ENCODE measurements around the gene RNASEH2B.

Gene RNASEH2B

DNA sequence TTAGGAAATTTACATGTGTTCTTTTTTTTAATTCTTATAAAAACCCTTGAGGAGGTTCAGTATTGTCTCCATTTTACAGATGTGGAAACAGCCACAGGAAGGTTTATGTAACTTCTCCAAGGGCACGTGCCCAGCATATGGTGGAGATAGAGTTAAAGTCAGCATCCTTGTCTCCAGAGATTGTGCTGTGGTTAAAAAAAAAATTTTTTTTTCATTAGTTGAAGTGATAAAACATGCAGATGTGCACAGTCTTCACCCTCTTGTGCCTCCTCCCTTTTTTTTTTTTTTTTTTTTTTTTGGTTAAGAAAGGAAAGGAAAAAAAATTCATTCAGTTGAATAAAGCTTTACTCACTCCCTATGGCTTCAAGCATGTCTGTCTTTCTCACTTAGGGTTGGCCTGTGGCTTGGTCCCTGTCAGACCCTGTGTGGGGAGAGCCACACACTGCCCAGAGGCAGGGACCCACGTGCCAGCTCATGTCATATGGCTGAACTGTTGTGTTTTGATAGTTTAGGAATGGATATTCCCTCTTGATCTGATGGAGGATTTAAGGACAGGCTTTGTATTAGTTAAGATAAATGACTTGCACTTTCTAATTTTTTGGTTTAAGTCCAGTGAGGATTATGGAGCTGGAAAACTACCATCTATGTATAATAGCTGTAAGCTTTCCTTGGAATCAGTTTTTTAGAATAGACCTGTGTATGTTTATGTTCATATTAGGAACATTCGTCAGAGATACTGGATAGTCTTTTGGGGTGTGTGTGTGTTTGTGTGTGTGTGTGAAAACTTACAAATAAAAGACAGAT, 19.3 kb downstream of the RNASEH2B start:
- no peak for DNase-seq (ENCODE audit: extremely low read depth, insufficient read length)
- Histone ChIP-seq H3K36me3 (ENCODE audit: control insufficient read depth, insufficient read depth, low read length) (no peaks in the 10 kb centered on the region; the same call in none of the 2 replicates), H3K27me3 (replicated peaks; ENCODE audit: control insufficient read depth, insufficient read depth, low read length) (no peaks in the 10 kb centered on the region), H3K4me3 (replicated peaks; ENCODE audit: low read depth, low read length) (no peak overlapping the region)
- TF ChIP-seq, protein P1, sequence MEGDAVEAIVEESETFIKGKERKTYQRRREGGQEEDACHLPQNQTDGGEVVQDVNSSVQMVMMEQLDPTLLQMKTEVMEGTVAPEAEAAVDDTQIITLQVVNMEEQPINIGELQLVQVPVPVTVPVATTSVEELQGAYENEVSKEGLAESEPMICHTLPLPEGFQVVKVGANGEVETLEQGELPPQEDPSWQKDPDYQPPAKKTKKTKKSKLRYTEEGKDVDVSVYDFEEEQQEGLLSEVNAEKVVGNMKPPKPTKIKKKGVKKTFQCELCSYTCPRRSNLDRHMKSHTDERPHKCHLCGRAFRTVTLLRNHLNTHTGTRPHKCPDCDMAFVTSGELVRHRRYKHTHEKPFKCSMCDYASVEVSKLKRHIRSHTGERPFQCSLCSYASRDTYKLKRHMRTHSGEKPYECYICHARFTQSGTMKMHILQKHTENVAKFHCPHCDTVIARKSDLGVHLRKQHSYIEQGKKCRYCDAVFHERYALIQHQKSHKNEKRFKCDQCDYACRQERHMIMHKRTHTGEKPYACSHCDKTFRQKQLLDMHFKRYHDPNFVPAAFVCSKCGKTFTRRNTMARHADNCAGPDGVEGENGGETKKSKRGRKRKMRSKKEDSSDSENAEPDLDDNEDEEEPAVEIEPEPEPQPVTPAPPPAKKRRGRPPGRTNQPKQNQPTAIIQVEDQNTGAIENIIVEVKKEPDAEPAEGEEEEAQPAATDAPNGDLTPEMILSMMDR (IDR thresholded peaks at IDR 0.05; ENCODE audit: insufficient read depth, low read length, poor library complexity, severe bottlenecking) = no peak

DNA sequence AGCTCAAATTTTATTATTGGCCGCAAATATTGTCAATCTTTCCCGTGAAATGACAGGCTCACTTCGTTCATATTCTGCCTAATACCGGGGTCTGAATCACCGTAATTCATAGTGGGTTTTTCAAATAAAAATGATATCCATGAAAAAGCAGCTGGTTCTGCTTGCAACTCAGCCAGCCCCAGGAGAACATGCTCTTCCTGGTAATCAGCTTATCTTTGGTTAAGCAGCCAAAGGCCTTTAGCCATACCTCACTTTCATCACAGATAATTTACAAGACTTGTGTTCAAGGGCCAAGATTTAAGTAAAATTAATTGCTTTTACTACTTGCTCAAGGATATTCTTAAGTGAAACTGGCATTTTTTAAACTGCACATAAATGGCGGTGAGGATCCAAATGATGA, 22.5 kb downstream of the RNASEH2B start:
- peaks cover 2% of the 10 kb centered on the region for H3K36me3 ChIP-seq (ENCODE audit: control insufficient read depth, insufficient read depth, low read length)
- no peak overlapping the region for H3K4me3 ChIP-seq (replicated peaks; ENCODE audit: low read depth, low read length)
- DNase-seq (ENCODE audit: extremely low read depth, insufficient read length) = no peak

DNA sequence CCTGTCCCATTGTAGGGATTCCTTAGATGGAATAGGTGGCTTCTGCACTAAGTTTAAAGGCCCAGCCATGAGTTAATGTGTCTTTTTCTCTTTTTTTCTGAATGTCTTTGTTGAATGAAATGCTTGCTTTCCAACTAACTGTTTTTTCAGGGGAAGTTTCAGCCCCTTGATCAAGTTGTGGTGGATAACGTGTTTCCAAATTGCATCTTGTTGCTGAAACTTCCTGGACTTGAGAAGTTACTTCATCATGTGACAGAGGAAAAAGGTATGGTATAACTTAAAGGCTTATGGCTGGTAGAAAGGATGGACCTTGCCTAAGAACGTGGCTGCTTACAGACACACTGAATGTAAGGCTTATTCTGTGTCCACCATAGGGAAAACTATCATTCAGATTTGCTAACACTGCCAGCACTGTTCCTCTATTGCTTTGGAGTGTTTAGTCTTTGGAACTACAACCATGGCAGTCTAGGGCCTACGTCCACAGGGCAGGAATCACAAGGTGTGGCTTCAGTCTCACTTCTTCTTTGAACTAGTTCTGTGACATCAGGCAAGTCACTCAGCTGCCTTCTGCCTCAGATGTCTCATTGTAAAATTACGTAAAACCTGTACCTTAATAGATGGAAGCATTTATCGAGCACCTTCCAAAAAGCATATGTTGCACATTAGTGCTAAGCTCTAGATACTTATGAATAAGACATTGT, 25.3 kb downstream of the RNASEH2B start:
- no peak for DNase-seq (ENCODE audit: extremely low read depth, insufficient read length)
- Histone ChIP-seq H3K27me3 (replicated peaks; ENCODE audit: control insufficient read depth, insufficient read depth, low read length) (no peaks in the 10 kb centered on the region), H3K4me3 (replicated peaks; ENCODE audit: low read depth, low read length) (no peak overlapping the region), H3K36me3 (ENCODE audit: control insufficient read depth, insufficient read depth, low read length) (peaks cover 2% of the 10 kb centered on the region)
- TF ChIP-seq, protein P1 (IDR thresholded peaks at IDR 0.05; ENCODE audit: insufficient read depth, low read length, poor library complexity, severe bottlenecking) = no peak

More for the DNA sequence above, 22.5 kb downstream of the RNASEH2B start:
- TF ChIP-seq, protein P1 (IDR thresholded peaks at IDR 0.05; ENCODE audit: insufficient read depth, low read length, poor library complexity, severe bottlenecking) = no peak
- no peaks in the 10 kb centered on the region for H3K27me3 ChIP-seq (replicated peaks; ENCODE audit: control insufficient read depth, insufficient read depth, low read length)

DNA sequence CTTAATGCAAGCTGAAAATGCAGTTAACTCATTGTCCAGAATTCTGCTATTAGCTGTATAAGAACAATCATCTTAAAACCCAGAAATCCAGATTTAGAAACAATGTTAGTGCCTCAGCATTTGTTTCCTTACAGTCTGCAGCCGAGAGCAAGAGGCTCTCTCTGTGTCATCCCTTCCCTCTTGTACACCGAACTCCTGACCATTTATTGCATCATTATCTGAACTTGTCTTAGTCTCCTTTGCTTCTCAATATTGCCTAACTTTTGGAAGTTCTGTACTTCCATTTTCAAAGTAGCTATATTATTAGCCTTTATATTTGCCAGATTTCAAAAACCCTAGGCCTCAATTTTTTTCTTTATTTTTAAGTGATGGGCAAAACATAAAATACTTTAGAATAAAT, 27.1 kb downstream of the RNASEH2B start:
- H3K36me3 ChIP-seq (ENCODE audit: control insufficient read depth, insufficient read depth, low read length) = peaks cover 2% of the 10 kb centered on the region
- H3K27me3 ChIP-seq (replicated peaks; ENCODE audit: control insufficient read depth, insufficient read depth, low read length) = no peaks in the 10 kb centered on the region
- TF ChIP-seq, protein P1 (IDR thresholded peaks at IDR 0.05; ENCODE audit: insufficient read depth, low read length, poor library complexity, severe bottlenecking) = no peak
- no peak overlapping the region for H3K4me3 ChIP-seq (replicated peaks; ENCODE audit: low read depth, low read length)
- no peak for DNase-seq (ENCODE audit: extremely low read depth, insufficient read length)

DNA sequence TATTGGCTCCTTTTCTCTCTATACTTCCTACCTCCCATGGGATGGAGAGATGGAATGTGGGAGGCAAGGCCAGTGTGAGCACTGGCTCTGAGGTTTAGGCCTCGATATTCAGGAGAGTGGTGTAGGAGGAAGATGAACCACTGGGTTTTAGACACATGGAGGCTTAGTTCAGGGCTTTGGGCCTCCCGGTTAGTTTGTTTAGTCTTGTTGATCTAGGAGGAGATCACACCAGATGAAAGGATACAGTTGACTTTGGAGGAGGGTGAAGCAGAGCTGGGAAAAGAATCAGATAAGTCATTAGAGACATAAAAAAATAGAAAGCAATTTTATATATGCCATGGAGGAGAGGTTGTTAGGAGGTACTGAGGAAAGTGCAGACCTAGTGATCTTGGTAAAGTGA, 30.9 kb downstream of the RNASEH2B start:
- DNase-seq (ENCODE audit: extremely low read depth, insufficient read length) = no peak
- H3K4me3 ChIP-seq (replicated peaks; ENCODE audit: low read depth, low read length) = no peak overlapping the region
- H3K27me3 ChIP-seq (replicated peaks; ENCODE audit: control insufficient read depth, insufficient read depth, low read length) = no peaks in the 10 kb centered on the region
- TF ChIP-seq, protein P1 (IDR thresholded peaks at IDR 0.05; ENCODE audit: insufficient read depth, low read length, poor library complexity, severe bottlenecking) = no peak
- H3K36me3 ChIP-seq (ENCODE audit: control insufficient read depth, insufficient read depth, low read length) = peaks cover 2% of the 10 kb centered on the region
